Activated B cell treated with CpG ODN at 0.5 μM for 24 hours (primary cell): ENCODE results near the gene PRR5. TPM values are rescaled to one million over a fixed set of nuclear protein-coding genes. Genes with fewer than 3 reads are reported as not detected.

ENCODE experiments used
- ATAC-seq: fragments of 200-7000 bp; cut with Tn5 transposase; one replicate; pipeline ENCODE4 v1.10.0; 2021; ENCODE audit warnings: low read depth, mild to moderate bottlenecking, moderate library complexity
- CTCF ChIA-PET: fragments of 350-600 bp; sonication (Branson Sonifier 250); formaldehyde crosslinking; loops from one replicate; lab custom pipeline; 2021; ENCODE audit warnings: antibody characterized with exemption; lab: Charles Lee
- POLR2A ChIA-PET: fragments of 350-600 bp; sonication (Branson Sonifier 250); formaldehyde crosslinking; loops from one replicate; lab custom pipeline; 2021; ENCODE audit warnings: antibody characterized with exemption; lab: Charles Lee
- DNase-seq: peaks from one replicate; pipeline ENCODE4 v3.0.0; 2022
- H3K27ac Mint-ChIP-seq: one replicate; pipeline ENCODE4 v1.8.0; 2020; ENCODE audit warnings: mixed read lengths
- H3K27me3 Mint-ChIP-seq: one replicate; pipeline ENCODE4 v1.8.0; 2021; ENCODE audit warnings: mixed read lengths
- H3K36me3 Mint-ChIP-seq: one replicate; pipeline ENCODE4 v1.8.0; 2021; ENCODE audit warnings: low read depth, mixed read lengths
- H3K4me1 Mint-ChIP-seq: one replicate; pipeline ENCODE4 v1.8.0; 2021; ENCODE audit warnings: mixed read lengths
- H3K4me3 Mint-ChIP-seq: one replicate; pipeline ENCODE4 v1.8.0; 2020; ENCODE audit warnings: mild to moderate bottlenecking, mixed read lengths
- H3K9me3 Mint-ChIP-seq: one replicate; pipeline ENCODE4 v1.8.0; 2020; ENCODE audit warnings: mixed read lengths
- CTCF ChIP-seq: fragments of 200-600 bp; IDR thresholded peaks from one replicate; pipeline ENCODE4 v1.8.0; 2022; ENCODE audit warnings: antibody characterized with exemption, mild to moderate bottlenecking
- intact Hi-C: fragments of 100-400 bp; cut with micrococcal nuclease; formaldehyde crosslinking; loops from one replicate; pipeline ENCODE4 v1.15.1; 2024
- total RNA-seq: library from RNA; stranded (reverse); gene quantifications from 2 replicates; pipeline ENCODE4 v1.2.3, GENCODE V29; 2022

The PRR5 gene
- total RNA-seq, 1 donor from 2014 or later, result 18.0 TPM

DNA sequence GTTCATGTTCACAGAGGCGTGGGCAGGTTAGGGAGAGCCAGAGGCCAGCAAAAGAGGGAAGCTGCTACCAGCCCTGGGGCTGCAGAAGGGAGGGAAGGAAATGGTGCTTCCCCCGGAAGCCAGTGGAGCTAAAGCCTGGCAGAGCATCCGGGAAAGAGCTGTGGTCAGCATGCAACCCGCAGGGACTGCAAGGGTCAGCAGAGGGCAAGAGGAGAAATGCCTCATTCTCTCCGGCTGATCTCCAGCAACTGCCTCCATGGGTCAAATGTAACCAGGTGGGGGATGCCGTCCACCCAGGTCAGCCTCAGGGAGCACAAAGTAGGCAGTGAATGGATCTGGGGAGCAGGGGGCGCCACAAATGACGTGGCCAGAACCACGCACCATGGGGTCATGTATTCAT lies 36.9 kb upstream of the PRR5 start:
- POLR2A ChIA-PET, result no interaction called here
- peaks cover 26% of the 10 kb centered on the region for H3K4me1 Mint-ChIP-seq
- intact Hi-C loops, result no loop called here

GRCh38 chr22:44666207-44666585 lies 35.8 kb upstream of the PRR5 start:
- intact Hi-C loops, result no loop called here
- ATAC-seq (no peak), DNase-seq (no peak)
- Mint-ChIP-seq H3K27ac (no peak overlapping the region), H3K4me1 (peaks cover 28% of the 10 kb centered on the region), H3K27me3 (peaks cover 10% of the 10 kb centered on the region), H3K9me3 (no peaks in the 10 kb centered on the region), H3K36me3 (no peaks in the 10 kb centered on the region), H3K4me3 (no peak overlapping the region)
- POLR2A ChIA-PET, result interaction anchor here (0.7 kb wide), 1 partner anchor 14 kb away, joined by 4 read pairs; no protein-coding TSS in a partner anchor
- no peak for TF ChIP-seq CTCF
- CTCF ChIA-PET, result no interaction called here

More for the DNA sequence above, 36.9 kb upstream of the PRR5 start:
- H3K27ac Mint-ChIP-seq, result no peak overlapping the region
- CTCF ChIA-PET, result interaction anchor here (0.8 to 1.2 kb wide), 2 partner anchors 19 to 69 kb away, joined by 3 read pairs; no protein-coding TSS in a partner anchor
- H3K4me3 Mint-ChIP-seq, result no peak overlapping the region
- TF ChIP-seq CTCF, result no peak
- no peaks in the 10 kb centered on the region for H3K9me3 Mint-ChIP-seq
- ATAC-seq (no peak), DNase-seq (no peak)
- no peaks in the 10 kb centered on the region for H3K36me3 Mint-ChIP-seq
- H3K27me3 Mint-ChIP-seq, result no peaks in the 10 kb centered on the region

DNA sequence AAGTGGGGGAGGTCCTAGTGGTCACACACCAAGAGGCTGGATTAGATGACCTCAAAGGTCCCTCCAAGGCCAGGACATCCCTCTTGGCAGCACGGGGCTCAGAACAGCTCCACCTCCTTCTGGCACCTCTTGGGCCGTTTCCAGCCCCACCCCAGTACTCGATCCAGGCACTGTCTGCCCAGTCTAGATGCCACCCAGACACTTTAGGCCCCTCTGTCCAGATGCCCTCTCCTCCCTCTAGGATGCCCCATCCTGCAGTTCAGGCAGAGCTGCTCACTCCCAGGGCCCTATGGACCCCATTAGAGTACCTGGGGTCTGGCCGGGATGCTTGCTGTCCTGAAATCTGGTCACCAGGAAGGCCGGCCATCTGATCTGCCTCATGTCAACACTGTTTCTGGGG lies 34.7 kb upstream of the PRR5 start:
- ChIA-PET CTCF (no interaction called here), POLR2A (no interaction called here)
- H3K27ac Mint-ChIP-seq, result no peak overlapping the region
- no peaks in the 10 kb centered on the region for H3K36me3 Mint-ChIP-seq
- H3K4me3 Mint-ChIP-seq, result peak overlapping the region; percentile 66
- no peaks in the 10 kb centered on the region for H3K9me3 Mint-ChIP-seq
- H3K27me3 Mint-ChIP-seq, result peaks cover 13% of the 10 kb centered on the region
- intact Hi-C loops, result no loop called here
- no peak for TF ChIP-seq CTCF
- ATAC-seq, result no peak
- DNase-seq, result no peak
- H3K4me1 Mint-ChIP-seq, result peaks cover 28% of the 10 kb centered on the region

DNA sequence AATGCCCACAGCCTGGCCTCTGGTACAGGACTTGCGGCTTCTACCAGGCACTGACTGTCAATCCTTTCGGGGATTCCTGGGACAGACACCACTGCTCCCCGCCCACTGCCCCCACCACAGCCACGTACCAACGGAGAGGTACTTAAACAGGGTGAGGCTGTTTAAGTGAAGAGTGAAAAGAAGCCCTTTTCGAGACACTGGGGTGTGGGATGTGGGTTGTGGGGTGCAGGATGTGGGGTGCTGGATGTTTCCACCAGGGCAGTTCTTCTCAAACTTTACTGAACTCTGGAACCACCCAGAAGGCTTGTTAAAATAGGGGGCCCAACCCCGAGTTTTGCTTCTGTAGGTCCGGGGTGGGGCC lies 34.2 kb upstream of the PRR5 start:
- Mint-ChIP-seq H3K27ac (no peak overlapping the region), H3K9me3 (no peaks in the 10 kb centered on the region), H3K4me3 (peak overlapping the region; percentile 66), H3K36me3 (no peaks in the 10 kb centered on the region), H3K27me3 (peaks cover 15% of the 10 kb centered on the region), H3K4me1 (peaks cover 28% of the 10 kb centered on the region)
- TF ChIP-seq CTCF, result no peak
- POLR2A ChIA-PET, result no interaction called here
- intact Hi-C loops, result no loop called here
- ATAC-seq (no peak), DNase-seq (no peak)
- CTCF ChIA-PET, result no interaction called here

DNA sequence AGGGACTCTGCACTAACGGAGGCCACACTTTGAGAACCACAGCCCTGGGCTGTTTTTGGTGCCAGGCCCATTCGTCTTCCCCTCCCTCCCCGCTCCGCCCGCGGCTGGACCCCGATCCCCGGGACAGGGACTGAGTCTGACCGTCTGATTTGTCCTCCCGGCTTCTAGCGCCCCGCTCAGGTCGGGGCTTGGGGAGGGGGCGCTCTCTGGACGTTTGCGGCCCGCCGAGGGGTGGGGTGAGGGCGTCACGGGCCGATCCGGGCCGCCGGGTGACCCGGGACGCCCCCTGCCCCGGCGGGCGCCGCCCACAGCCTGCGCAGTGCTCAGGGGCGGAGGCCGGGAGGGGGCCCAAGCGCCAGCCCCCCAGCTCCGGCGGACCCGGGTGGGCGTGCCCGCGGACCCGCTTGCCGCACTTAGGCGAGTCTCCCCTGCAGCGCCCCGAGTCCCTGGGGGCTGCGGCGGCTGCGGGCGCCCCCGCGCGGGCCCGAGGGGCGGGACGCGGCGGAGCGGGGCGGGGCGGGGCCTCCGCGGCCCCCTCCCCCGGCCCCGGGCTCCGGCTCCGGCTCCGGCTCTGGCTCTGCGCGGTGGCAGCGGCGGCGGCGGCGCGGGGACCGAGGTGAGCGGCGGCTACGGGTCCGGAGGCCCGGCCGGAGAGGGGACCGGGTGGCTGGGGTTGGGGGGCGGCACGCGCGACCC lies 33.7 kb upstream of the PRR5 start:
- peak; percentile 77 for ATAC-seq
- no peak for TF ChIP-seq CTCF
- peaks cover 28% of the 10 kb centered on the region for H3K4me1 Mint-ChIP-seq

More for the DNA sequence above, 33.7 kb upstream of the PRR5 start:
- ChIA-PET CTCF (no interaction called here), POLR2A (interaction anchor here (0.5 kb wide), 1 partner anchor 16 kb away, joined by 3 read pairs; no protein-coding TSS in a partner anchor)
- peak overlapping the region; percentile 66 for H3K4me3 Mint-ChIP-seq
- intact Hi-C loops, result no loop called here
- H3K9me3 Mint-ChIP-seq, result no peaks in the 10 kb centered on the region
- H3K27me3 Mint-ChIP-seq, result peaks cover 15% of the 10 kb centered on the region
- H3K36me3 Mint-ChIP-seq, result no peaks in the 10 kb centered on the region
- DNase-seq, result peak; percentile 51
- H3K27ac Mint-ChIP-seq, result no peak overlapping the region
